CD4-positive, alpha-beta T cell treated with Interleukin-12 subunit alpha and Interleukin-12 subunit beta, for 1 hour (primary cell): ENCODE data around the gene ARHGEF5.
"Not testable (repeated sequence)": the region's sequence is repeated elsewhere in the genome, so short reads cannot be mapped to it uniquely, and the experiment has no call there.

Experiments used
- DNase-seq: peaks from one replicate; pipeline ENCODE4 v3.0.0-alpha.2; 2020

Gene ARHGEF5

GRCh38 chr7:144355176-144355822 lies at the start of gene ARHGEF5:
Gene ARHGEF5, plus strand, starts transcription at chr7:144355402. Its CDS starts 7,268 bp downstream, at chr7:144362670.
- not testable (repeated sequence) for DNase-seq

GRCh38 chr7:144309702-144310101 lies 45.5 kb upstream of the ARHGEF5 start:
- not testable (repeated sequence) for DNase-seq

- DNase-seq, result not testable (repeated sequence)
These were observed 44.0 kb upstream of the ARHGEF5 start for GRCh38 chr7:144311218-144311617.

- DNase-seq, result not testable (repeated sequence)
These were observed 43.2 kb upstream of the ARHGEF5 start, which contains the start of gene OR2A1 for GRCh38 chr7:144311872-144312469. Gene OR2A1, plus strand, starts transcription at chr7:144312419. Its CDS starts 5,706 bp downstream, at chr7:144318125.

- not testable (repeated sequence) for DNase-seq
These were observed 37.7 kb upstream of the ARHGEF5 start for GRCh38 chr7:144317537-144317936.

GRCh38 chr7:144319547-144319946 lies 35.7 kb upstream of the ARHGEF5 start:
- DNase-seq, result not testable (repeated sequence)

GRCh38 chr7:144321677-144322206 lies 33.5 kb upstream of the ARHGEF5 start:
- not testable (repeated sequence) for DNase-seq

GRCh38 chr7:144323359-144323758 lies 31.8 kb upstream of the ARHGEF5 start:
- DNase-seq, result not testable (repeated sequence)

GRCh38 chr7:144325868-144326267 lies 29.3 kb upstream of the ARHGEF5 start:
- DNase-seq, result not testable (repeated sequence)

- DNase-seq, result not testable (repeated sequence)
These were observed 25.2 kb upstream of the ARHGEF5 start for GRCh38 chr7:144330044-144330443.

GRCh38 chr7:144331221-144331995 lies 23.8 kb upstream of the ARHGEF5 start:
- DNase-seq, result not testable (repeated sequence)

GRCh38 chr7:144331996-144332288 lies 23.3 kb upstream of the ARHGEF5 start:
- DNase-seq, result not testable (repeated sequence)

GRCh38 chr7:144348625-144349024 lies 6.6 kb upstream of the ARHGEF5 start:
- DNase-seq, result not testable (repeated sequence)

GRCh38 chr7:144351667-144352066 lies 3.5 kb upstream of the ARHGEF5 start:
- not testable (repeated sequence) for DNase-seq

GRCh38 chr7:144356185-144356584 lies 983 bp downstream of the ARHGEF5 start:
- DNase-seq, result not testable (repeated sequence)

GRCh38 chr7:144356860-144357259 lies 1.7 kb downstream of the ARHGEF5 start:
- DNase-seq, result not testable (repeated sequence)

GRCh38 chr7:144362061-144362460 lies 6.9 kb downstream of the ARHGEF5 start:
- DNase-seq, result not testable (repeated sequence)

GRCh38 chr7:144365523-144365922 lies 10.3 kb downstream of the ARHGEF5 start:
- DNase-seq, result not testable (repeated sequence)

- not testable (repeated sequence) for DNase-seq
These were observed 12.0 kb downstream of the ARHGEF5 start for GRCh38 chr7:144367250-144367649.

- not testable (repeated sequence) for DNase-seq
These were observed 14.0 kb downstream of the ARHGEF5 start for GRCh38 chr7:144369221-144369620.

GRCh38 chr7:144378651-144379050 lies 23.4 kb downstream of the ARHGEF5 start:
- no peak for DNase-seq

- DNase-seq, result no peak
These were observed 24.7 kb downstream of the ARHGEF5 start for GRCh38 chr7:144379776-144380384.

GRCh38 chr7:144384071-144384470 lies 28.9 kb downstream of the ARHGEF5 start:
- DNase-seq, result no peak
